Caco-2 (cell line): ENCODE data around the gene USP30. TPM values are rescaled to one million over a fixed set of nuclear protein-coding genes. Genes with fewer than 3 reads are reported as not detected.

Source experiments
- BruUV-seq: library from RNA; stranded (reverse); fragments of 400-500 nt; replicated peaks from 2 replicates; lab custom pipeline; 2021; lab: Mats Ljungman, UMichigan
- CTCF ChIA-PET: fragments of 300-600 bp; sonication (Branson Sonifier 250); formaldehyde crosslinking; loops from one replicate; lab custom pipeline; 2022; ENCODE audit warnings: antibody characterized with exemption; lab: Charles Lee
- POLR2A ChIA-PET: fragments of 300-600 bp; sonication (Branson Sonifier 250); formaldehyde crosslinking; loops from one replicate; lab custom pipeline; 2022; ENCODE audit warnings: antibody characterized with exemption; lab: Charles Lee
- DNase-seq, 2 experiments: peaks; one replicate each; pipeline versions ENCODE4 v3.0.0 to v3.0.0-alpha.2; 2020 to 2022
- H3K27me3 ChIP-seq: replicated peaks from 2 replicates; pipeline ENCODE4 v1.6.0; 2011; ENCODE audit warnings: low read length; ENCODE audit not compliant: control insufficient read depth, insufficient read depth
- H3K36me3 ChIP-seq: 2 replicates; pipeline ENCODE4 v1.5.1; 2011; ENCODE audit warnings: low read length; ENCODE audit not compliant: control insufficient read depth, insufficient read depth
- H3K4me1 ChIP-seq: fragments of 250-450 bp; sonication (Bioruptor Pico); 2 replicates; pipeline ENCODE4 v1.5.1; 2020; ENCODE audit warnings: mild to moderate bottlenecking
- H3K4me3 ChIP-seq: 2 replicates; pipeline ENCODE4 v1.5.1; 2011; ENCODE audit warnings: low read depth, mild to moderate bottlenecking, control low read depth, low read length
- H3K9me3 ChIP-seq: fragments of 250-450 bp; sonication (Bioruptor Pico); 2 replicates; pipeline ENCODE4 v1.5.1; 2020; ENCODE audit warnings: mild to moderate bottlenecking, moderate library complexity
- H3K27ac Mint-ChIP-seq: one replicate; pipeline ENCODE4 v1.8.0; 2022; ENCODE audit warnings: mixed read lengths; ENCODE audit not compliant: unreplicated experiment
- H3K27me3 Mint-ChIP-seq: one replicate; pipeline ENCODE4 v1.8.0; 2022; ENCODE audit warnings: mixed read lengths; ENCODE audit not compliant: insufficient read depth, unreplicated experiment
- H3K36me3 Mint-ChIP-seq: one replicate; pipeline ENCODE4 v1.8.0; 2022; ENCODE audit warnings: mild to moderate bottlenecking, mixed read lengths; ENCODE audit not compliant: insufficient read depth, unreplicated experiment
- H3K4me1 Mint-ChIP-seq: one replicate; pipeline ENCODE4 v1.8.0; 2022; ENCODE audit warnings: low read depth, mixed read lengths; ENCODE audit not compliant: unreplicated experiment
- H3K4me3 Mint-ChIP-seq: one replicate; pipeline ENCODE4 v1.8.0; 2022; ENCODE audit warnings: mild to moderate bottlenecking, moderate library complexity, mixed read lengths; ENCODE audit not compliant: unreplicated experiment
- H3K9me3 Mint-ChIP-seq: one replicate; pipeline ENCODE4 v1.8.0; 2022; ENCODE audit warnings: mixed read lengths; ENCODE audit not compliant: unreplicated experiment
- CTCF ChIP-seq, 2 experiments: fragments of 200-600 bp in 1 of 2; IDR thresholded peaks; 1 replicate in 1 of 2; 2 replicates in 1 of 2; pipeline versions ENCODE4 v1.5.1 to v1.8.0; 2011 to 2022; ENCODE audit warnings: antibody characterized with exemption in 1 of 2, control low read depth in 1 of 2, inconsistent platforms in 1 of 2, low read depth in 1 of 2, low read length in 1 of 2, mild to moderate bottlenecking in 1 of 2, moderate library complexity in 1 of 2; ENCODE audit not compliant: insufficient read depth in 1 of 2, severe bottlenecking in 1 of 2, unreplicated experiment in 1 of 2
- intact Hi-C: fragments of 100-400 bp; cut with micrococcal nuclease; formaldehyde crosslinking; loops from one replicate; pipeline ENCODE4 v1.10.0; 2022; ENCODE audit not compliant: unreplicated experiment
- total RNA-seq: library from RNA; stranded (reverse); gene quantifications from 2 replicates; pipeline ENCODE4 v1.2.3, GENCODE V29; 2022

The USP30 gene
- total RNA-seq, 1 experiment from 2014 or later: 11.9 TPM

- no peaks in the 10 kb centered on the region for H3K36me3 ChIP-seq
- Mint-ChIP-seq H3K4me1 (no peaks in the 10 kb centered on the region), H3K27me3 (peaks cover 6% of the 10 kb centered on the region), H3K4me3 (no peak overlapping the region), H3K27ac (no peak overlapping the region), H3K9me3 (no peaks in the 10 kb centered on the region), H3K36me3 (no peaks in the 10 kb centered on the region)
- DNase-seq: no peak
- H3K4me1 ChIP-seq: no peaks in the 10 kb centered on the region
- TF ChIP-seq CTCF (IDR thresholded peaks at IDR 0.05; ENCODE audit: insufficient read depth in 1 of 2, low read depth in 1 of 2, low read length in 1 of 2, severe bottlenecking in 1 of 2, unreplicated experiment in 1 of 2): no peak
- H3K9me3 ChIP-seq: no peaks in the 10 kb centered on the region
- CTCF ChIA-PET: interaction anchor here (0.7 kb wide), 1 partner anchor 32 kb away, joined by 6 read pairs; no protein-coding TSS in a partner anchor
- no peak overlapping the region for H3K4me3 ChIP-seq
- POLR2A ChIA-PET: no interaction called here
- BruUV-seq: no TSS peak
- intact Hi-C loops: no loop called here
- H3K27me3 ChIP-seq: no peaks in the 10 kb centered on the region; the same call in 1 of the 2 replicates
Observed at GRCh38 chr12:109009766-109010165, 42.6 kb upstream of the USP30 start.

- no peaks in the 10 kb centered on the region for H3K36me3 Mint-ChIP-seq
- no peak overlapping the region for H3K27ac Mint-ChIP-seq
- Histone ChIP-seq H3K4me1 (no peaks in the 10 kb centered on the region), H3K4me3 (no peak overlapping the region), H3K9me3 (no peaks in the 10 kb centered on the region), H3K27me3 (no peaks in the 10 kb centered on the region; the same call in 1 of the 2 replicates), H3K36me3 (no peaks in the 10 kb centered on the region)
- DNase-seq: no peak
- no peaks in the 10 kb centered on the region for H3K9me3 Mint-ChIP-seq
- ChIA-PET POLR2A (no interaction called here), CTCF (no interaction called here)
- H3K4me1 Mint-ChIP-seq: no peaks in the 10 kb centered on the region
- no peak for TF ChIP-seq CTCF (IDR thresholded peaks at IDR 0.05; ENCODE audit: insufficient read depth in 1 of 2, low read depth in 1 of 2, low read length in 1 of 2, severe bottlenecking in 1 of 2, unreplicated experiment in 1 of 2)
- H3K27me3 Mint-ChIP-seq: peaks cover 10% of the 10 kb centered on the region
- BruUV-seq: no TSS peak
- intact Hi-C loops: no loop called here
- no peak overlapping the region for H3K4me3 Mint-ChIP-seq
Observed at GRCh38 chr12:109010259-109010658, 42.1 kb upstream of the USP30 start.

- H3K4me3 Mint-ChIP-seq: no peak overlapping the region
- Histone ChIP-seq H3K9me3 (no peaks in the 10 kb centered on the region), H3K27me3 (no peaks in the 10 kb centered on the region), H3K4me1 (no peaks in the 10 kb centered on the region), H3K4me3 (no peak overlapping the region), H3K36me3 (no peaks in the 10 kb centered on the region)
- TF ChIP-seq CTCF (IDR thresholded peaks at IDR 0.05; ENCODE audit: insufficient read depth in 1 of 2, low read depth in 1 of 2, low read length in 1 of 2, severe bottlenecking in 1 of 2, unreplicated experiment in 1 of 2): no peak
- intact Hi-C loops: no loop called here
- H3K27ac Mint-ChIP-seq: no peak overlapping the region
- ChIA-PET POLR2A (no interaction called here), CTCF (no interaction called here)
- H3K9me3 Mint-ChIP-seq: no peaks in the 10 kb centered on the region
- H3K36me3 Mint-ChIP-seq: no peaks in the 10 kb centered on the region
- H3K4me1 Mint-ChIP-seq: no peaks in the 10 kb centered on the region
- no peak for DNase-seq
- H3K27me3 Mint-ChIP-seq: peaks cover 13% of the 10 kb centered on the region
- no TSS peak for BruUV-seq
Observed at GRCh38 chr12:109014984-109015765, 37.2 kb upstream of the USP30 start.
